HG02870 (cell line): Measurements from ENCODE around the gene CSNK2A1.

Experiments
- ATAC-seq: cut with Tn5 transposase; IDR thresholded peaks from one replicate; pipeline ENCODE4 v1.9.1; 2021; ENCODE audit warnings: mild to moderate bottlenecking, moderate library complexity; ENCODE audit not compliant: unreplicated experiment

Gene CSNK2A1

GRCh38 chr20:433300-433975 lies 110.2 kb downstream of the CSNK2A1 start:
- ATAC-seq = peak; percentile 76

GRCh38 chr20:432677-433299 lies 110.8 kb downstream of the CSNK2A1 start:
- ATAC-seq = no peak

GRCh38 chr20:432208-432607 lies 111.4 kb downstream of the CSNK2A1 start:
- ATAC-seq = no peak

GRCh38 chr20:431012-431904 lies 112.3 kb downstream of the CSNK2A1 start:
- ATAC-seq = no peak

- ATAC-seq = no peak
These were observed 113.2 kb downstream of the CSNK2A1 start for GRCh38 chr20:430091-430999.

GRCh38 chr20:428658-429200 lies 114.9 kb downstream of the CSNK2A1 start:
- ATAC-seq = no peak

- ATAC-seq = no peak
These were observed 115.5 kb downstream of the CSNK2A1 start for GRCh38 chr20:427849-428657.

- no peak for ATAC-seq
These were observed 116.2 kb downstream of the CSNK2A1 start for GRCh38 chr20:427401-427800.

- ATAC-seq = no peak
These were observed 117.0 kb downstream of the CSNK2A1 start for GRCh38 chr20:426566-426965.
